ENCODE data around the gene PLEKHO2.
A peak's percentile ranks its signal among the peaks of the same experiment; 100 is the strongest.
"Not testable (repeated sequence)": the region's sequence is repeated elsewhere in the genome, so short reads cannot be mapped to it uniquely, and the experiment has no call there.

Gene PLEKHO2, protein sequence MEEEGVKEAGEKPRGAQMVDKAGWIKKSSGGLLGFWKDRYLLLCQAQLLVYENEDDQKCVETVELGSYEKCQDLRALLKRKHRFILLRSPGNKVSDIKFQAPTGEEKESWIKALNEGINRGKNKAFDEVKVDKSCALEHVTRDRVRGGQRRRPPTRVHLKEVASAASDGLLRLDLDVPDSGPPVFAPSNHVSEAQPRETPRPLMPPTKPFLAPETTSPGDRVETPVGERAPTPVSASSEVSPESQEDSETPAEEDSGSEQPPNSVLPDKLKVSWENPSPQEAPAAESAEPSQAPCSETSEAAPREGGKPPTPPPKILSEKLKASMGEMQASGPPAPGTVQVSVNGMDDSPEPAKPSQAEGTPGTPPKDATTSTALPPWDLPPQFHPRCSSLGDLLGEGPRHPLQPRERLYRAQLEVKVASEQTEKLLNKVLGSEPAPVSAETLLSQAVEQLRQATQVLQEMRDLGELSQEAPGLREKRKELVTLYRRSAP

GRCh38 chr15:64841344-64842095 is at the start of gene PLEKHO2:
TSS of gene PLEKHO2 (plus strand) at chr15:64841915. CDS start at chr15:64842017, 102 bp downstream.
- peak; percentile 87 for DNase-seq

GRCh38 chr15:64792282-64792681 is 49.4 kb upstream of the PLEKHO2 start:
- no peak for DNase-seq

- not testable (repeated sequence) for DNase-seq
Observed at GRCh38 chr15:64795299-64795698, 46.4 kb upstream of the PLEKHO2 start.

GRCh38 chr15:64795921-64796320 is 45.8 kb upstream of the PLEKHO2 start:
- not testable (repeated sequence) for DNase-seq

- not testable (repeated sequence) for DNase-seq
Observed at GRCh38 chr15:64798905-64799304, 42.8 kb upstream of the PLEKHO2 start.

DNA sequence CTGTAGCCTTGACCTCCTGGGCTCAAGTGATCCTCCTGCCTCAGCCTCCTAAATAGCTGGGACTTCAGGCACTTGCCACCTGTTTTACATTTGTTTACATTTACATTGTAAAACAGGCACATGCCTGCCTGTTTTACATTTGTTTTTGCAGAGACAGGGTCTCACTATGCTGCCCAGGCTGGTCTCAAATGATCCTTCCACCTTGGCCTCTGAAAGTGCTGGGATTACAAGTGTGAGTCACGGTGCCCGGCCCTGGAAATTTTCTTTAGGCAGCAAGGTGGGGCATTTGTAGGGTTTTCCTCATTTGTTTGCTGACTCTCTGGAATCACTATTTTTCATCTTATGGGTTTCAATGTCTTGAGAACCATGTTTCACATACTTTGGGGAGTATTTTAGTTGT is 41.2 kb upstream of the PLEKHO2 start:
- no peak for DNase-seq

GRCh38 chr15:64803526-64803925 is 38.2 kb upstream of the PLEKHO2 start:
- no peak for DNase-seq

DNA sequence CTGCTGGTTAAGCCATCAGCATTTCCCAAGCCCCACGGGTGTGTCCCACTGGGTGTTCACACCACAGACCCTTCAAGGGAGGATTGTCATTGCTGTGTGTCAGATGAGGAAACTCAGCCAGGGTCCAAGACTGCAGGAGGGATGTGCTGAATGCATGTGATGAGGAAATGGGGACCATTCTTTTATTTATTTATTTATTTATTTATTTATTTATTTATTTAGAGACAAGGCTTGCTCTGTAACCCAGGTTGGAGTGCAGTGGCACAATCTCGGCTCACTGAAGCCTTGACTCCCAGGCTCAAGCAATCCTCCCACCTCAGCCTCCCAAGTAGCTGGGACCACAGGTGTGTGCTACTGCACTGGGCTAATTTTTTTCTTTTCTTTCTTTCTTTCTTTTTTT is 37.1 kb upstream of the PLEKHO2 start:
- DNase-seq: no peak

DNA sequence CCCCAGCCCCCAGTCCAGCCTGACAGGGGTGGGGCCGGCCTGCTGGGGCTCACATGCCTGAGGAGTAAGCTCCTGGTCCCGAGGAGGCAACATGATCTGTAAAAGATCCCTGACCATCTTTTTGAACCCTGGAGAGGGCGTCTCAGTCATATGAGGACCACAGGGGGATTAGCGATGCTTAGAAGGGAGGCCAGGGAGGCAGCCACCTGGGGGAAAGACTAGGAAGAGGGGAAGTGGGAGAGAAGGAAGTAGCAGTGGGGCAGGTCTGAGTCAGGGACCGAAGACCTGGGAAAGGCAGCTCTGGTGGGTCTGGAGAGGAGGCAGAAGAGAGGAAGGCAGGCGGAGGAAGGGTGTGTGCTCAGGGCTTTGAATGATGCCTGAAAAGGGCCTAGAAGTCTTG is 35.2 kb upstream of the PLEKHO2 start:
- no peak for DNase-seq

DNA sequence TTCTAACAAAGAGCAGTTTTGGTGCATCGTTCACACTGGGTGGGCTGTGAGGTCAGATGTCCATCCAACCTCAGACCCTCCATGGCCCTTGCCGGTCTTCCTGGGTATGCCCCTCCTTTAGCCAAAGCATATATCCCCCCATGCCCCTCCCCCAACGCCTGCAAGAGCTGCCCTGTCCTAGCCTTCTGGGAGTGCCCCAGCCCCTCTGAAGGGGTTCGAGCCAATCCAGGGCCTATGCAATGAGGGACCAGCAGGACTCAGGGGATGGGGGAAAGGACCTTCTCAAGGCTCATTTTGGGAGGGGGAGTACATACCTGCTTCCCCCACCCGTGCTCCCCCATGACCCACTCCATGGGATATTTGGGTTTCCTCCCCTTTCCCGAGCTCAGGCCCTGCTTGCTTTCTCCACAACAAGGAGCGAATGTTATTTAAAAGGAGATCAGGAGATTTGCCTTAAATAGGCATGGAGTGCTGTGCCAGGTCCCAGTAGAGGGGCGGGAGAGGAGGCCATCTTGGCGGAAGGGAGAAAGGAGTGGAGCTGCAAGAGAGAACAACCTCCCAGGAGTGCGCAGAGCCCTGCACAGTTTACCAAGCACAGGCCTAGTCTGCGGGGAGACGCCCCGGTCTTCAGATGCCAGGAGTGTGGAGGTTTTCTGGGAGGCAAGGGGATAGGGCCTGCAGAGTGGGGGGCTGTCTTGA is 34.5 kb upstream of the PLEKHO2 start:
- DNase-seq: no peak

DNA sequence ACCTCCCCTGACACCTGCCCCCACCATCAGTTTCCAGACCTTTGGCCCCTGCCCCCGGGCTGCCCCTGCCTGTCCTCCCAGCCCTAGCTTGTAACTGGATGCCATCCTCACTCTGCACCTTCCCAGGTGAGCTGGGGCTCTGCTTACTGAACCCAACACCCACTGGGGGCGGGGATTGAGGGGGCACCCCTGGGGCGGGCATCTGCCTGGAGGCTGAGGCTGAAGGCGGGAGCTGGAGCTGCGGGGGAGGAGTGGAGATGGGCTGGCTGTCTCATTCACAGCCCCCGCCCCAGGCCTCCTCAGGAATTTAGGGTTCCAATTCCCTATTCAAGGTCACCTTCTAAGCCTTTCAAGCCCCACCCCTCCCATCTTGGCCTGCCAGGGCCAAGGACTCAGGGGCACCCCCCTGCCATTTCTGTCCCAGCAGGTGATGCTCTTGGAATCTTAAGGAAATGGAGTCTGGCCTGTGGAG is 33.9 kb upstream of the PLEKHO2 start:
- no peak for DNase-seq

- no peak for DNase-seq
Observed at GRCh38 chr15:64808785-64809453, 32.8 kb upstream of the PLEKHO2 start.

DNA sequence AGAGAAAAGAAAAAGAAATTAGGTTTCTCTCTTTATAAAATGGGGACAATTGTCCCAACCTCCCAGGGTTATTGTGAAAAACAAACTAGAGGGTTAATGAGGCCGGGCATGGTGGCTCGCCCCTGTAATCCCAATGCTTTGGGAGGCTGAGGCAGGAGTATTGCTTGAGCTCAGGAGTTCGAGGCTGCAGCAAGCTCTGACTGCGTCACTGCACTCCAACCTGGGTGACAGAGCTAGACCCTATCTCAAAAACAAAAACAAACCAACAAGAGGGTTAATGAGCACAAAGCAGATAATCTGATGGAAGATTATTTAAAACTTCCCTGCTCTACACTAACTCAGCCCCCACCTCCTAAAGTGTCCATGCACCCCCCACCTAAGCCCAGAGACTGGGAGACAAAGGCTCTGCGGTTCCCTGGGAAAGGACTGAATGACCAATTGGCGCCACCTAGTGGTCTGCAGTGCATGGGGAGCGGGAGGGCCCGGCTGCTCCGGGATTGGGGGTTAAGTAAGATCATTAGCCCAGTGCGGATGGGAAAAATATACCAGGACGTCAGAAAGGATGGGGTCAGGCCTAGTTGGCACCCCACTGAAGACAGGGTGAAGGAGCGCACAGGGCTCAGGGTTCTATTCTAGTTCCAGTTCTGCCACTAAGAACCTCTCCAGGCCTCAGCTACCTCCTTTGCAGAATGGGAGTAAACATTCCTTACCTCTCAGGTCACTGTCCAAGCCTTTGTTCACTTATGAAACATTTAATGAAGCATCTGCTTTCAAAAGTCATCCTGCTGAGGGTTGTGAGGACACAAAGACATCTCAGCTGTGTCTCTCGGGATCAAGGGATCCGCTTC is 31.8 kb upstream of the PLEKHO2 start:
- DNase-seq: peak; percentile 27

- no peak for DNase-seq
Observed at GRCh38 chr15:64810497-64811326, 31.0 kb upstream of the PLEKHO2 start.

DNA sequence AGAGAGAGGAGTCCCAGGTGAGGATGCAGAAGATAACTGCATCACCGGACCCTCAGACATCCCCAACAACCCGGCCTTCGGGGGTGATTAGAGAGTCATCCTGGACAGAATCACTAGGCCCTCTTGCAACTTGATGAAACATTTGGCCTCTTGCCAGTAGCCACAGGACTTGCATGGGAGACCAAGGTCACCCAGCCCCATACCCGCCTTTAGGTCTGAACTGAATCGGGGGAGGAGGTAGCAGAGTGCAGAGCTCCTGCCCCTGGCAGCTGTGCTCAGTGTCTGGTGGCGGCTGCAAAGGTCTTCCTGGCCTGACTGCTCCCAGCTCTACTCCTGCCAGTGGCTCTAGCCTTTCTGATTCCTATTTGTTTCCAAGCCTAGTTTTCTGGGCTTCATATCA is 28.6 kb upstream of the PLEKHO2 start:
- no peak for DNase-seq

DNA sequence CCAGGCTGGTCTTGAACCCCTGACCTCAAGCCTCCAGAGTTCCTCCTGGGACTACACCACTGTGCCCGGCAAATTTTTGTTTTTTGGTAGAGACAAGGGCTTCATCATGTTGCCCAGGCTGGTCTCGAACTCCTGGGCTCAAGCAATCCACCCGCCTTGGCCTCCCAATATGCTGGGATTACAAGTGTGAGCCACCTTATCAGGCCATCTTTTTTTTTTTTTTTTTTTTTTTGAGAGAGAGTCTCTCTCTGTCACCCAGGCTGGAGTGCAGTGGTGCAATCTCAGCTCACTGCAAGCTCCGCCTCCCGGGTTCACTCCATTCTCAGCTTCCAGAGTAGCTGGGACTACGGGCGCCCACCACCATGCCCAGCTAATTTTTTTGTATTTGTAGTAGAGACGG is 27.4 kb upstream of the PLEKHO2 start:
- not testable (repeated sequence) for DNase-seq

DNA sequence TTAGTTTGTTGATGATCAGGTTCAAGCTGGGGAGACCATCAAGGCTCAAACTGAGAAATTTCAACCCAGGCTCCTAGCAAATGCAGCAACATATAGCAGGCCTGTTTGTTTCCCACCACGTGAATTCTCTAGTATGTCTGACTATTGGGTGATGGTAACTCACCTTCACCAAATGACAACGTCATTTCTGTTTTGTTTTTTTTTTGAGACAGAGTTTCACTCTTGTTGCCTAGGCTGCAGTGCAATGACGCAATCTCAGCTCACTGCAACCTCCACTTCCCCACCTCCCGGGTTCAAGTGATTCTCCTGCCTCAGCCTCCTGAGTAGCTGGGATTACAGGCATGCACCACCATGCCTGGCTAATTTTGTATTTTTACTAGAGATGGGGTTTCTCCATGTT is 26.8 kb upstream of the PLEKHO2 start:
- DNase-seq: not testable (repeated sequence)

- DNase-seq: no peak
Observed at GRCh38 chr15:64816452-64816851, 25.3 kb upstream of the PLEKHO2 start.

GRCh38 chr15:64824929-64825430 is 16.7 kb upstream of the PLEKHO2 start:
- no peak for DNase-seq

Measured in KG1 (cell line).